K562 (cell line): Measurements from ENCODE around the gene KCNH2. TPM values are rescaled to one million over a fixed set of nuclear protein-coding genes. Genes with fewer than 3 reads are reported as not detected.

Experiments used
- ARID2 ChIP-seq: fragments of 450-650 bp; IDR thresholded peaks from 2 replicates; pipeline ENCODE4 v1.6.1; 2017; ENCODE audit warnings: antibody characterized with exemption, mild to moderate bottlenecking
- CHD7 ChIP-seq: fragments of 200-600 bp; sonication (generic); IDR thresholded peaks from one replicate; pipeline ENCODE4 v1.6.1; 2012; ENCODE audit warnings: mild to moderate bottlenecking, low read depth, low read length, inconsistent platforms
- HNRNPK ChIP-seq: fragments of 200-400 bp; formaldehyde crosslinking; IDR thresholded peaks from one replicate; pipeline ENCODE4 v1.6.1; 2018; ENCODE audit warnings: mild to moderate bottlenecking, low read depth, low read length; ENCODE audit not compliant: poor library complexity, severe bottlenecking
- MAFK ChIP-seq: IDR thresholded peaks from 2 replicates; pipeline ENCODE4 v1.6.1; 2011; ENCODE audit warnings: low read length, improper control_type of control experiment
- NFIX ChIP-seq: fragments of 250-450 bp; sonication (Bioruptor Pico); IDR thresholded peaks from 2 replicates; pipeline ENCODE4 v1.4.0; 2020; ENCODE audit warnings: low read depth, mild to moderate bottlenecking, moderate library complexity
- POLR2A ChIP-seq: fragments of 450-650 bp; conservative IDR thresholded peaks from 2 replicates; pipeline ENCODE4 v1.6.1; 2016
- ZBTB40 ChIP-seq, 2 experiments: fragments of 450-650 bp in 1 of 2; sonication (generic) in 1 of 2; formaldehyde crosslinking in 1 of 2; IDR thresholded peaks; 2 replicates each; pipeline versions ENCODE4 v1.7.1 to v1.9.0; 2016 to 2022; ENCODE audit warnings: inconsistent platforms in 1 of 2, mild to moderate bottlenecking in 1 of 2, missing genetic modification reagents in 1 of 2
- ZNF561 ChIP-seq: fragments of 450-650 bp; formaldehyde crosslinking; conservative IDR thresholded peaks from 2 replicates; pipeline ENCODE4 v1.4.0; 2020; ENCODE audit warnings: mild to moderate bottlenecking, moderate library complexity
- polyA plus RNA-seq, 8 experiments: library from polyadenylated mRNA; depleted of rRNA in 4 of 8; stranded (reverse) in 5 of 8; unstranded in 3 of 8; fragments of >200 nt; fragmentation: Nextera tagmentation in 2 of 8; fragmentation: Illumina TruSeq in 1 of 8; extraction: Ambion mirVana in 2 of 8; extraction: Trizol in 1 of 8; gene quantifications; 2 replicates each; pipeline versions ENCODE4 v1.2.1 to v1.2.3, GENCODE V29; 2011 to 2014; ENCODE audit warnings: inconsistent platforms in 1 of 8, missing spikeins in 1 of 8
- total RNA-seq, 7 experiments: library from RNA; depleted of rRNA in 6 of 7; stranded (reverse); fragments of >200 nt in 6 of 7; fragmentation: Illumina TruSeq in 2 of 7; extraction: Trizol in 2 of 7; gene quantifications; 2 replicates each; pipeline versions ENCODE4 v1.2.1 to v1.2.3, GENCODE V29; 2011 to 2021; ENCODE audit warnings: low replicate concordance in 1 of 7

KCNH2 gene
- total and polyA plus RNA-seq, 9 of the 15 experiments (the other 6 are each of a cell fraction or from before 2014, with no cell fraction given) = 18.1 to 368 (median 218) TPM

- TF ChIP-seq HNRNPK (no peak), ARID2 (no peak), POLR2A (peak; percentile 64), ZNF561 (CRISPR knock-in tag) (no peak), MAFK (no peak), ZBTB40 (IDR thresholded peaks at IDR 0.05) (no peak), ZBTB40 (CRISPR knock-in tag; IDR thresholded peaks at IDR 0.05) (no peak), CHD7 (no peak), NFIX (CRISPR knock-in tag) (no peak)
Observed at GRCh38 chr7:150948791-150949251, 29.3 kb downstream of the KCNH2 start (continued).
